GM10266 (cell line): ENCODE data around the gene DDX54.

ENCODE experiments used
- DNase-seq: peaks from one replicate; pipeline ENCODE4 v3.0.0; 2012; ENCODE audit errors: extremely low spot score
- TF ChIP-seq, protein P1 (sequence below): IDR thresholded peaks from 2 replicates; pipeline ENCODE4 v1.5.1; 2012; ENCODE audit warnings: mild to moderate bottlenecking, low read depth; ENCODE audit not compliant: control insufficient read depth, insufficient read depth; ENCODE audit errors: missing control alignments

DDX54 gene

DNA sequence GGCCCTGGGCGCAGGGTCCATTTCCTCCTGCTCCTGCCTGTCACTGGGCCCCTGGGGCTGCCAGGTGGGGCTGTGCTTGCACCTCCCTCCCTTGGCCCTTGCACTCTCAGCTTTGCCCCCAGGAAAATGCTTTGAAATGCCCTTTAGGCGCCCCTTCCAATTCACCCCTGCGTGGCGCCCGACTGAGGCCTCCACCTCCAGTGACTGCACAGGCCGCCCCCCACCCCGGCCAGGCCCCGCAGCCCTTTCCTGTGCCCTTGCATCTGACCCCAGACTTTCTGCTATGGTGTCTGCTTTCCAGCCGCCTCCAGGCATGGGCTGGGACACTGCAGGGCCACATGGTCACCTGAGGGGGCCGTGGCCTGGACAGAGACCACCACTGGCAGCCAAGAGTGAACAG is 17.4 kb downstream of the DDX54 start:
- TF ChIP-seq, protein P1, sequence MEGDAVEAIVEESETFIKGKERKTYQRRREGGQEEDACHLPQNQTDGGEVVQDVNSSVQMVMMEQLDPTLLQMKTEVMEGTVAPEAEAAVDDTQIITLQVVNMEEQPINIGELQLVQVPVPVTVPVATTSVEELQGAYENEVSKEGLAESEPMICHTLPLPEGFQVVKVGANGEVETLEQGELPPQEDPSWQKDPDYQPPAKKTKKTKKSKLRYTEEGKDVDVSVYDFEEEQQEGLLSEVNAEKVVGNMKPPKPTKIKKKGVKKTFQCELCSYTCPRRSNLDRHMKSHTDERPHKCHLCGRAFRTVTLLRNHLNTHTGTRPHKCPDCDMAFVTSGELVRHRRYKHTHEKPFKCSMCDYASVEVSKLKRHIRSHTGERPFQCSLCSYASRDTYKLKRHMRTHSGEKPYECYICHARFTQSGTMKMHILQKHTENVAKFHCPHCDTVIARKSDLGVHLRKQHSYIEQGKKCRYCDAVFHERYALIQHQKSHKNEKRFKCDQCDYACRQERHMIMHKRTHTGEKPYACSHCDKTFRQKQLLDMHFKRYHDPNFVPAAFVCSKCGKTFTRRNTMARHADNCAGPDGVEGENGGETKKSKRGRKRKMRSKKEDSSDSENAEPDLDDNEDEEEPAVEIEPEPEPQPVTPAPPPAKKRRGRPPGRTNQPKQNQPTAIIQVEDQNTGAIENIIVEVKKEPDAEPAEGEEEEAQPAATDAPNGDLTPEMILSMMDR: no peak
- no peak for DNase-seq

DNA sequence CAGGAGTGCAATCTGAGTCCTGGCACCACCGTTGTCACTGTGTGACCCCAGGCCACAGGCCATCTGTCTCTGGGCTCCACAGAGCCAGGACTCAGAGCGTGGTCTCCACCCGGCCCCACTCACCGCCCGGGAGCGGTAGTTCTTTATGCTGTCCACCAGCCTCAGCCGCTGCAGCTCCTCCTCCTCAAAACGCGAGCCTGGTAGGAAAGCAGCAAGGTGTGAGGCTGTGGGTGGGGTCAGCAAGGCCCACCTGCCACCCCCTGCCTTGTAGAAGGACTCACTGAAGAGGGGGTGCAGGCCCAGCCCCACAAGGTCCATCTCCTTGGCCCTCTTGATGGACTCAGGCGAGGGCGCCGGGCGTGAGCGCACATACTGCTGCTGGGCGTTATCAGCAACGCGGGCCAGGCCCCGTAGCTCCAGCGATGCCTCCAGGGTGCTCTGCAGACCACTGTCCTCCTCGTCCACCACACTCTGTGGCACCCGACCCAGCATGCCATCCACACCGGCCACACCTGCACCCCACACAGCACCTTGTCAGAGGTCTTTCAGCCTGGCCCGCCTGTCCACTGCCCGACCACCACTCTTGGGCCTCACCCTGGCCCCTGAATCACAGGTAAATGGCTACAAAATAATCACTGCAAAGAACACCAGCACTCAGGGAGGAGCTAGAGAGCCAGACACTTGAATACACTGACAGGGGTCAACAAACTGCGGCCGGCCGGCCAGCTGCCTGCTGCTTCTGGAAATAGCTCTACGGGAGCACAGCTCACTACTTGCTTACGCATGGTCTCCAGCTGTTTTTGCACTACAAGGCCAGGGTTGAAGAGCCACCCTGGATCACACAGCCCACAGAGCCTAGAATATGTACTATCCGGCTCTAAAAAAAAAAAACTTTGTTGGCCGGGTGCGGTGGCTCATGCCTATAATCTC is 19.5 kb downstream of the DDX54 start:
- DNase-seq: no peak
- TF ChIP-seq, protein P1: no peak

DNA sequence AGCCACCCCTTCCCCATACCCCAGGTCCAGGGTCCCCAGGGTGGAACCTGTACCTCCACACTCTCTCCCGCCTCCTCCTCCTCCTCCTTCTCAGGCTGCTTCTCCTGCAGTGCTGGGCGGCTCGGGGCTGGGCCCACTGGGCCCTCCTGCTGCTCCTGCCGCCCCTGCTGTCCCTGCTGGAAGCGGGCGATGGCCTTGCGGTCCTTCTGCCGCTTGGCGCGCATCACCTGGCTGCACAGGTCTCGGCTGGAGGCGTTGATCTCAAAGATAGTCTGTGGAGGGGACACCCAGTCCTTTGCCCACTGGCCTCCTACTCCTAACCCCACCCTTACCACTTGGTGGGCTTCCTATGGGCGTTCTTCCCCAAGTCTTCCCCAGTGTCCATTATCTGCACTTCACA is 21.3 kb downstream of the DDX54 start:
- no peak for DNase-seq
- TF ChIP-seq, protein P1: no peak

DNA sequence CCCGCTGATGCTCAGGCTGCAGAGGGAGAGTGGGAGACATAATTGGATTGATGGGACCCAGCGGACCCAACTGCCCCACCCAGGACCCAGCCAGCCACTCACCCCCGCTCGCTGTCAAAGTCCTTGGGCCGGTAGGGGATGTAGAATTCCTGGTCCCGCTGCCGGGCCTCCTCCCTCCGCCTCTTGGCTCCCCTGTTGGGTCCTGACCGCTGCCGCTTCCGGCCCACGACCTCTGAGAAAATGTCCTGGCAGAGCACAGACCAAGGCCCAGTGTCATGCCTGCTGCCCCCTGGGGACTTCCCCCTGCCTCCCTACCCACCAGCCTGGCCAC is 22.3 kb downstream of the DDX54 start:
- TF ChIP-seq, protein P1: no peak
- no peak for DNase-seq

DNA sequence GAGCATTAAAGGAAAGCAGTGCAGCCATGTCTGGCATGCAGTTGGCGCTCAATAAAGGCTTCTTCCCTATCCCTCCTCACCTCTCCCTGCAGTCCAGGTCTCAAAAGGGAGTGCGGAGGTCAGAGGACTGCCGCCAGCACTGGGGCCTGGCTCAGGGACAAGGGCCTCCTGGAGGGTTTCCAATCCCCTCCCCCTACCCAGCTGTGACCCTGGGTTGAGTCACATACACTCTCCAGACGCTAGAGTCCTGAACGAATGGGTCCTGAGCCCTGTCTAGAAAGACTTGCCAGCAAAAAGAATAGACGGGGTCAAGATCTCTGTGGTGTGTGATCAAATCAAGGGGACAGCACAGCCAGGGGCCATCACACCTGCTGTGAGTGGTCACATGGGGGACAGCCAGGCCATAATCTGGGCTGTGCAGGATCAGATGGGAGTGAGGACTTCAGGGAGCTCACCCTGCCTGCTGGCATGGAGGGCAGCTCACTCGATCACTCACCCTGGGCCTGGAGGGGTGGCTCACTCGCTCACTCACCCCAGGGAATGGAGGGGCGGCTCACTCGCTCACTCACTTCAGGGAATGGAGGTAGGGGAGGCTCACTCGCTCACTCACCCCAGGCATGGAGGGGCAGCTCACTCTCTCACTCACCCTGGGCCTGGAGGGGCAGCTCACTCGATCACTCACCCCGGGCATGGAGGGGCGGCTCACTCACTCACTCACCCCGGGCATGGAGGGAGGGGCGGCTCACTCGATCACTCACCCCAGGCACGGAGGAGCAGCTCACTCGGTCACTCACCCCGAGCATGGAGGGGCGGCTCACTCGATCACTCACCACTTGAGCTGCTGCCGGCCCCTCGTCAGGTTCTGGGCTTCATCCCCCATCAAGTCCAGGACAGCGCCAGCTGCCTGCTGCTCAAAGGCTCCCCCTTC is 22.9 kb downstream of the DDX54 start:
- DNase-seq: no peak
- TF ChIP-seq, protein P1: no peak

DNA sequence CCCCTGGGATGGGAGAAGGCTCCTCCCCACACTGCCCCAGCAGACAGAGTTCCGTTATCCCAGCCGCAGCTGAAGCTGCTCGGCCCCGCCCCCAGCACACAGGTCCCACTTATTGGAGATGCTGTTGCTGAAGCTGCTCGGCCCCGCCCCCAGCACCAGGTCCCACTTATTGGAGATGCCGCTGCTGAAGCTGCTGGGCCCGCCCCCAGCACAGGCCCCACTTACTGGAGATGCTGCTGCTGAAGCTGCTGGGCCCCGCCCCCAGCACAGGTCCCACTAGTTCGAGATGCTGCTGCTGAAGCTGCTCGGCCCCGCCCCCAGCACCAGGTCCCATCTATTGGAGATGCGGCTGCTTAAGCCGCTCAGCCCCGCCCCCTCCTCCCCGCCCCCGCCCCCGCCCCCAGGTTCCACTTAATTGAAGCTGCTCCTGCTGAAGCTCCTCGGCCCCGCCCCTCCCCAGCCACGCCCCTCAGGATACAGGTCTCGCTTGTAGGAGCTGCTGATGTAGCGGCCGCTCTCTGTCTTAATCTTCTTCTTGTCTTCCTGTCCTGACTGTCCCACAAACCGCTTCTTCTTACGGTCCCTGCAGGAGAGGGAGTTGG is 23.8 kb downstream of the DDX54 start:
- TF ChIP-seq, protein P1: no peak

More for the DNA sequence above, 23.8 kb downstream of the DDX54 start:
- DNase-seq: no peak
